HCT116 (cell line): Measurements from ENCODE around the gene ZGPAT. TPM values are rescaled to one million over a fixed set of nuclear protein-coding genes. Genes with fewer than 3 reads are reported as not detected.

Experiments used
- ATAC-seq: fragments of 200-7000 bp; cut with Tn5 transposase; 2 replicates; pipeline ENCODE4 v1.9.1; 2020; ENCODE audit warnings: mild to moderate bottlenecking, moderate library complexity
- BruUV-seq: library from RNA; stranded (reverse); fragments of 400-500 nt; replicated peaks from 2 replicates; lab custom pipeline; 2021; lab: Mats Ljungman, UMichigan
- CTCF ChIA-PET: fragments of 300-600 bp; sonication (Branson Sonifier 250); formaldehyde crosslinking; loops from one replicate; lab custom pipeline; 2021; ENCODE audit warnings: antibody characterized with exemption; lab: Charles Lee
- POLR2A ChIA-PET: fragments of 300-600, 350-600 bp; sonication (Branson Sonifier 250); formaldehyde crosslinking; loops from one replicate; lab custom pipeline; 2021; ENCODE audit warnings: antibody characterized with exemption; lab: Charles Lee
- RAD21 ChIA-PET, 2 experiments: fragments of 300-600 bp; sonication (Branson Sonifier 250); formaldehyde crosslinking; loops; one replicate each; lab custom pipeline; 2023; ENCODE audit warnings: low total read pairs in 2 of 2; ENCODE audit not compliant: uncharacterized antibody in 2 of 2, unreplicated experiment in 2 of 2, low non-redundant PET in 1 of 2; lab: Charles Lee
- DNase-seq: peaks from one replicate; pipeline ENCODE4 v3.0.0-alpha.2; 2010; ENCODE audit warnings: low read depth, low spot score
- H2AFZ ChIP-seq: fragments of 200-600 bp; shearing (Covaris generic), sonication (generic); 2 replicates; pipeline ENCODE4 v1.6.1; 2017; ENCODE audit warnings: low read depth, mixed run types, mixed read lengths, antibody characterized with exemption, low read length; ENCODE audit not compliant: poor library complexity, severe bottlenecking
- H3K27ac ChIP-seq: 2 replicates; pipeline ENCODE4 v1.5.1; 2012; ENCODE audit warnings: low read depth, low read length
- H3K27me3 ChIP-seq: fragments of 200-600 bp; sonication (generic); 2 replicates; pipeline ENCODE4 v1.6.1; 2016; ENCODE audit warnings: mixed run types, low read length, mixed read lengths; ENCODE audit not compliant: insufficient read depth
- H3K36me3 ChIP-seq, 2 experiments: fragments of 200-500 bp in 1 of 2; fragments of 200-600 bp in 1 of 2; sonication (Bioruptor generic) in 1 of 2; sonication (generic) in 1 of 2; 2 replicates each; pipeline versions ENCODE4 v1.5.1 to v1.6.1; 2014 to 2016; ENCODE audit warnings: low read length in 2 of 2, inconsistent platforms in 1 of 2, mixed read lengths in 1 of 2, mixed run types in 1 of 2; ENCODE audit not compliant: insufficient read depth in 2 of 2, control insufficient read depth in 1 of 2
- H3K4me1 ChIP-seq, 2 experiments: fragments of 200-600 bp in 1 of 2; sonication (generic) in 1 of 2; 2 replicates each; pipeline versions ENCODE4 v1.5.1 to v1.6.1; 2012 to 2017; ENCODE audit warnings: low read length in 2 of 2, inconsistent platforms in 1 of 2, mild to moderate bottlenecking in 1 of 2, mixed read lengths in 1 of 2, mixed run types in 1 of 2, moderate library complexity in 1 of 2; ENCODE audit not compliant: insufficient read depth in 2 of 2, control insufficient read depth in 1 of 2
- H3K4me2 ChIP-seq: fragments of 200-600 bp; sonication (generic); 2 replicates; pipeline ENCODE4 v1.6.1; 2017; ENCODE audit warnings: mixed run types, low read length, mixed read lengths
- H3K4me3 ChIP-seq, 2 experiments: fragments of 200-600 bp in 1 of 2; sonication (generic) in 1 of 2; replicated peaks in 1 of 2; 2 replicates each; pipeline ENCODE4 v1.5.1; 2011 to 2016; ENCODE audit warnings: low read length in 2 of 2, control low read depth in 1 of 2, low read depth in 1 of 2, mild to moderate bottlenecking in 1 of 2, mixed read lengths in 1 of 2, mixed run types in 1 of 2
- H3K79me2 ChIP-seq: fragments of 200-600 bp; sonication (generic); 2 replicates; pipeline ENCODE4 v1.6.1; 2017; ENCODE audit warnings: mild to moderate bottlenecking, mixed run types, low read length, moderate library complexity, mixed read lengths; ENCODE audit not compliant: insufficient read depth
- H3K9ac ChIP-seq: fragments of 200-600 bp; sonication (generic); 2 replicates; pipeline ENCODE4 v1.6.1; 2016; ENCODE audit warnings: low read length, mixed read lengths
- H3K9me2 ChIP-seq: fragments of 200-600 bp; sonication (generic), shearing (Covaris generic); 2 replicates; pipeline ENCODE4 v1.6.1; 2017; ENCODE audit warnings: mixed run types, mild to moderate bottlenecking, moderate library complexity; ENCODE audit not compliant: insufficient read depth
- H3K9me3 ChIP-seq, 2 experiments: fragments of 200-500 bp in 1 of 2; fragments of 200-600 bp in 1 of 2; sonication (Bioruptor generic) in 1 of 2; sonication (generic) in 1 of 2; 2 replicates each; pipeline ENCODE4 v1.6.1; 2014 to 2017; ENCODE audit warnings: low read length in 2 of 2, mixed read lengths in 2 of 2, inconsistent platforms in 1 of 2, low read depth in 1 of 2, mild to moderate bottlenecking in 1 of 2, mixed run types in 1 of 2, moderate library complexity in 1 of 2; ENCODE audit not compliant: control insufficient read depth in 1 of 2, insufficient read depth in 1 of 2
- H4K20me1 ChIP-seq: fragments of 200-600 bp; sonication (generic), shearing (Covaris generic); 2 replicates; pipeline ENCODE4 v1.6.1; 2017; ENCODE audit warnings: mixed run types, mild to moderate bottlenecking, moderate library complexity; ENCODE audit not compliant: insufficient read depth
- FOSL1 ChIP-seq: IDR thresholded peaks from 2 replicates; pipeline ENCODE4 v1.6.1; 2012; ENCODE audit warnings: low read depth
- SRF ChIP-seq: IDR thresholded peaks from 2 replicates; pipeline ENCODE4 v1.6.1; 2012; ENCODE audit warnings: low read depth
- TCF7L2 ChIP-seq: IDR thresholded peaks from 2 replicates; pipeline ENCODE4 v1.7.0; 2011; ENCODE audit warnings: borderline replicate concordance, inconsistent platforms; ENCODE audit not compliant: insufficient read depth, insufficient read length; ENCODE audit errors: extremely low read depth
- YY1 ChIP-seq: IDR thresholded peaks from 2 replicates; pipeline ENCODE4 v1.6.1; 2011; ENCODE audit warnings: low read length, low read depth, moderate library complexity, mild to moderate bottlenecking; ENCODE audit not compliant: insufficient replicate concordance; ENCODE audit errors: extremely low read depth
- ZFX ChIP-seq: fragments of 450-650 bp; IDR thresholded peaks from 2 replicates; pipeline ENCODE4 v1.6.1; 2017
- intact Hi-C: fragments of 100-400 bp; cut with micrococcal nuclease; formaldehyde crosslinking; loops from 2 replicates; pipeline ENCODE4 v1.10.0; 2022
- total RNA-seq: library from RNA; stranded (reverse); gene quantifications from one replicate; pipeline ENCODE4 v1.2.1, GENCODE V29; 2021; ENCODE audit not compliant: unreplicated experiment
- TF ChIP-seq, protein P1 (sequence below): IDR thresholded peaks from 2 replicates; pipeline ENCODE4 v1.6.1; 2011; ENCODE audit warnings: mild to moderate bottlenecking, low read length, moderate library complexity; ENCODE audit not compliant: insufficient replicate concordance; ENCODE audit errors: extremely low read depth

The ZGPAT gene
- total RNA-seq, 1 experiment from 2014 or later, result 30.6 TPM

DNA sequence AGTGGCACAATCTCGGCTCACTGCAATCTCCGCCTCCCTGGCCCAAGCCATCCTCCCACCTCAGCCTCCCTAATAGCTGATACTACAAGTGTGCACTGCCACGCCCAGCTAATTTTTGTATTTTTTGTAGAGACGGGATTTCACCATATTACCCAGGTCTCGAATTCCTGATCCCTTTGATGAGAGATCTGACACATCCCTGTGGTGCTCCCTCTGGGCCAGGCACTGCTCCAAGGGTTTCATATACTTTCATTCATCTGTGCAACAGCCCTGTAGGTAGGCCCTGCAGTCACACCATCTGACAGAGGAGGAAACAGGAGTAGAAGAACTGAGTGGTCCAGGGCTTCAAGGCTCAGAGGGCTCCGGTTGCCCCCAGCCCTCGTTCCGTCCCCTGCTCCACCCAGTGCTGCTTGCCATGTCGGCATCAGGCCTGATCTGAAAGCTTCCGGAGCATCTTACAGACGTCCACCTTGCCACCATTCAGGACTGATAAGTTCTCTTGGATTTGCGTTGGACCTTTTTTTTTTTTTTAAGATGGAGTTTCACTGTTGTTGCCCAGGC is 3.3 kb downstream of the ZGPAT start:
- ATAC-seq (no peak), DNase-seq (no peak)
- Histone ChIP-seq H3K9me2 (no peaks in the 10 kb centered on the region), H3K79me2 (peaks cover 92% of the 10 kb centered on the region), H3K4me3 (no peak overlapping the region), H3K9me3 (peaks cover 0 to 6% of the 10 kb centered on the region in 2 experiments; a peak in 1 of 4 replicates), H3K27me3 (no peaks in the 10 kb centered on the region), H3K9ac (no peak overlapping the region), H3K4me2 (no peak overlapping the region), H3K36me3 (peaks cover 9 to 48% of the 10 kb centered on the region in 2 experiments), H3K27ac (no peak overlapping the region), H2AFZ (no peak overlapping the region), H4K20me1 (no peaks in the 10 kb centered on the region), H3K4me1 (peaks cover 10 to 17% of the 10 kb centered on the region in 2 experiments)
- ChIA-PET RAD21 (interaction anchor here in 1 of 2 experiments (0.7 kb wide), 1 partner anchor 28 kb away, joined by 3 read pairs; no protein-coding TSS in a partner anchor), CTCF (interaction anchor here (0.7 kb wide), 1 partner anchor 327 kb away, joined by 3 read pairs; no protein-coding TSS in a partner anchor), POLR2A (no interaction called here)
- intact Hi-C loops, result no loop called here
- TF ChIP-seq YY1, result no peak
- no peak for TF ChIP-seq ZFX
- TF ChIP-seq SRF, result no peak
- TF ChIP-seq, protein P1, sequence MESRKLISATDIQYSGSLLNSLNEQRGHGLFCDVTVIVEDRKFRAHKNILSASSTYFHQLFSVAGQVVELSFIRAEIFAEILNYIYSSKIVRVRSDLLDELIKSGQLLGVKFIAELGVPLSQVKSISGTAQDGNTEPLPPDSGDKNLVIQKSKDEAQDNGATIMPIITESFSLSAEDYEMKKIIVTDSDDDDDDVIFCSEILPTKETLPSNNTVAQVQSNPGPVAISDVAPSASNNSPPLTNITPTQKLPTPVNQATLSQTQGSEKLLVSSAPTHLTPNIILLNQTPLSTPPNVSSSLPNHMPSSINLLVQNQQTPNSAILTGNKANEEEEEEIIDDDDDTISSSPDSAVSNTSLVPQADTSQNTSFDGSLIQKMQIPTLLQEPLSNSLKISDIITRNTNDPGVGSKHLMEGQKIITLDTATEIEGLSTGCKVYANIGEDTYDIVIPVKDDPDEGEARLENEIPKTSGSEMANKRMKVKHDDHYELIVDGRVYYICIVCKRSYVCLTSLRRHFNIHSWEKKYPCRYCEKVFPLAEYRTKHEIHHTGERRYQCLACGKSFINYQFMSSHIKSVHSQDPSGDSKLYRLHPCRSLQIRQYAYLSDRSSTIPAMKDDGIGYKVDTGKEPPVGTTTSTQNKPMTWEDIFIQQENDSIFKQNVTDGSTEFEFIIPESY, result no peak
- no peak for TF ChIP-seq FOSL1
- no peak for TF ChIP-seq TCF7L2
- no TSS peak for BruUV-seq
